HUES48 (cell line): ENCODE results near the gene RBM38.

ENCODE experiments used
- H3K27ac ChIP-seq: one replicate; pipeline ENCODE4 v1.7.0; 2013; ENCODE audit warnings: low read depth, low read length, inconsistent platforms
- H3K27me3 ChIP-seq: 2 replicates; pipeline ENCODE4 v1.6.1; 2013; ENCODE audit warnings: mild to moderate bottlenecking, low read length; ENCODE audit not compliant: control insufficient read depth, insufficient read depth
- H3K36me3 ChIP-seq: 2 replicates; pipeline ENCODE4 v1.6.1; 2013; ENCODE audit warnings: low read length; ENCODE audit not compliant: control insufficient read depth, insufficient read depth
- H3K4me1 ChIP-seq: 2 replicates; pipeline ENCODE4 v1.6.1; 2013; ENCODE audit warnings: mild to moderate bottlenecking, low read length; ENCODE audit not compliant: control insufficient read depth, insufficient read depth
- H3K4me3 ChIP-seq: 2 replicates; pipeline ENCODE4 v1.5.1; 2013; ENCODE audit warnings: mild to moderate bottlenecking, low read depth, low read length
- H3K9ac ChIP-seq: 2 replicates; pipeline ENCODE4 v1.6.1; 2013; ENCODE audit warnings: mild to moderate bottlenecking, low read depth, low read length, moderate library complexity
- H3K9me3 ChIP-seq: 2 replicates; pipeline ENCODE4 v1.6.1; 2013; ENCODE audit warnings: low read length; ENCODE audit not compliant: control insufficient read depth, insufficient read depth

RBM38 gene

DNA sequence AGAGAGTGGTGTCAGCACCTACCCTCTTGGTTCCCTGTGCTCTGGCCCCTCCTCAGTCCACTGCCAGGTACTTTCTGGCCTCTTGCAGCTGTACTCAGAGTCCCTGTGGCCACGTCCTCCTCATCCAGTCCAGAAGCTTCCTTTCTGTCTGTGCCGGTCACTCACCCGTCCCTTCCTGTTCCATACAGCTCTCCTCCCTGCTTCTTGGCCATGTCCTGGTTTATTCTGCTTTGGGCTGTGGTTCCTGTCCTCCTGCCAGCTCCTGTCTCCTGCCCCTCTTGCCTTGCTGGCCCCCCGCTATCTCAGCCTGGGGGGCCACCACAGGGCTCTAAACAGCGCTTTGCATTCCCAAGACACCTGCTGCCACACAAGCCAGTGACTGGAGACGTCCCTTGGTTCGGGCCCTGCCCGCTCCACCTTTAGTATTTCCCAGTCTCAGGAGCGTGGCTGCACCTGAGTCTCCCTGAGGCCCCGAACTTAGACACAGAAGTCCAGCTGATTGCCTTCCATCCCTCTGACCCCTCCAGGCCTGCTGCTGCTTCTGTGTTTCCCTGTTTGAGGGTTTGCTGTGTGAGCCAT, 15.5 kb upstream of the RBM38 start:
- Histone ChIP-seq H3K27me3 (no peaks in the 10 kb centered on the region), H3K9me3 (no peaks in the 10 kb centered on the region), H3K9ac (no peak overlapping the region), H3K36me3 (peaks cover 94% of the 10 kb centered on the region), H3K27ac (no peak overlapping the region), H3K4me3 (no peak overlapping the region), H3K4me1 (peaks cover 8% of the 10 kb centered on the region)

DNA sequence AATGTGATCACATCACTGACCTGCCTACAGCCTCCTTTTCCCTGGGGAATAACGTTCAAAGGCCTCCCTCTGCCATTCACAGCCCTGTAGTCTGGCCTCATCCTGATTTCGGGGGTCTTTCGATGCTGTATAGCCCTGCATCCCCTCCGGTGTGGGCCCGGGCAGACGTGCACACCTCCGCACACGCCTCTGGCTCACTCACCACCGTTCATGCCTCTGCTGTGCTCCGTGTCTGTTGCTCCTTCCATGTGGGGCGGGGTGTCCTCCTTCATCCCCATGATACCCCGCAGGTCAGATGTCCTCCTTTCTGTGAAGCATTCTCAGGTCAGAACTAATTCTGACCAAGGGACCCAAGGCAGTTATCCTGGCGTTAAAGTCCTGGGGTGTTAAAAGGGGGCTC, 13.8 kb upstream of the RBM38 start:
- no peaks in the 10 kb centered on the region for H3K9me3 ChIP-seq
- H3K4me3 ChIP-seq, result no peak overlapping the region

GRCh38 chr20:57378107-57378506, 13.1 kb upstream of the RBM38 start:
- H3K27me3 ChIP-seq, result no peaks in the 10 kb centered on the region
- H3K27ac ChIP-seq, result no peak overlapping the region
- no peak overlapping the region for H3K4me3 ChIP-seq
- H3K4me1 ChIP-seq, result peaks cover 8% of the 10 kb centered on the region
- no peaks in the 10 kb centered on the region for H3K9me3 ChIP-seq
- no peak overlapping the region for H3K9ac ChIP-seq
- H3K36me3 ChIP-seq, result peaks cover 73% of the 10 kb centered on the region

More for the DNA sequence above, 13.8 kb upstream of the RBM38 start:
- H3K4me1 ChIP-seq, result peaks cover 8% of the 10 kb centered on the region
- H3K27me3 ChIP-seq, result no peaks in the 10 kb centered on the region
- no peak overlapping the region for H3K27ac ChIP-seq
- peaks cover 80% of the 10 kb centered on the region for H3K36me3 ChIP-seq
- no peak overlapping the region for H3K9ac ChIP-seq

- Histone ChIP-seq H3K36me3 (peaks cover 66% of the 10 kb centered on the region), H3K4me1 (peaks cover 8% of the 10 kb centered on the region), H3K27me3 (no peaks in the 10 kb centered on the region), H3K27ac (no peak overlapping the region), H3K9me3 (no peaks in the 10 kb centered on the region), H3K9ac (no peak overlapping the region), H3K4me3 (no peak overlapping the region)
These were observed 12.4 kb upstream of the RBM38 start for GRCh38 chr20:57378646-57379262.

DNA sequence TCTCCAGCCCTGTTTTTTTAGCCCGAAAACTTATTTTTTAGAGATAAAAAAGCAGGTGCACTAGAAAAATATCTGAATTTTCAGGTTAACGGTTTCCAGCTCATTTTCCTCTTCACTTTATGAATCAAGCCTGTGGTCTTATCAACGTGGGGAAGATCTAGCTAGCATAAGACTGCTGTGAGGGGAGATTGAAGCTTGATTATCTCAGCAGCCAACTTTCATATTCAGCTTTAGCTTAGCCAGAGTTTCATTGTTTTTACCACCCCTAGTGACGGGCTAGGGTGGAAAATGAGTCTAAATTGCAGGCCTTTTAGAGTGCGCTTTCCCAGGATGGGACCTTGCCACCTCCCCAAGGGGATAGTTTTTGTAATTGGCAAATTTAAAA, 11.9 kb upstream of the RBM38 start:
- H3K4me1 ChIP-seq, result peaks cover 6% of the 10 kb centered on the region
- peaks cover 64% of the 10 kb centered on the region for H3K36me3 ChIP-seq
- no peaks in the 10 kb centered on the region for H3K27me3 ChIP-seq
- no peak overlapping the region for H3K4me3 ChIP-seq
- H3K27ac ChIP-seq, result no peak overlapping the region
- H3K9ac ChIP-seq, result no peak overlapping the region
- no peaks in the 10 kb centered on the region for H3K9me3 ChIP-seq

GRCh38 chr20:57380081-57380750, 11.0 kb upstream of the RBM38 start:
- Histone ChIP-seq H3K4me1 (no peaks in the 10 kb centered on the region), H3K4me3 (no peak overlapping the region), H3K27me3 (no peaks in the 10 kb centered on the region), H3K9ac (no peak overlapping the region), H3K36me3 (peaks cover 55% of the 10 kb centered on the region), H3K9me3 (no peaks in the 10 kb centered on the region), H3K27ac (no peak overlapping the region)

GRCh38 chr20:57381596-57382503, 9.3 kb upstream of the RBM38 start:
- H3K36me3 ChIP-seq, result peaks cover 38% of the 10 kb centered on the region
- no peak overlapping the region for H3K4me3 ChIP-seq
- H3K9me3 ChIP-seq, result no peaks in the 10 kb centered on the region
- no peak overlapping the region for H3K9ac ChIP-seq
- no peaks in the 10 kb centered on the region for H3K4me1 ChIP-seq
- no peaks in the 10 kb centered on the region for H3K27me3 ChIP-seq
- H3K27ac ChIP-seq, result no peak overlapping the region

- Histone ChIP-seq H3K4me3 (no peak overlapping the region), H3K27ac (no peak overlapping the region), H3K4me1 (no peaks in the 10 kb centered on the region)
These were observed 8.7 kb upstream of the RBM38 start for GRCh38 chr20:57382516-57382915.

DNA sequence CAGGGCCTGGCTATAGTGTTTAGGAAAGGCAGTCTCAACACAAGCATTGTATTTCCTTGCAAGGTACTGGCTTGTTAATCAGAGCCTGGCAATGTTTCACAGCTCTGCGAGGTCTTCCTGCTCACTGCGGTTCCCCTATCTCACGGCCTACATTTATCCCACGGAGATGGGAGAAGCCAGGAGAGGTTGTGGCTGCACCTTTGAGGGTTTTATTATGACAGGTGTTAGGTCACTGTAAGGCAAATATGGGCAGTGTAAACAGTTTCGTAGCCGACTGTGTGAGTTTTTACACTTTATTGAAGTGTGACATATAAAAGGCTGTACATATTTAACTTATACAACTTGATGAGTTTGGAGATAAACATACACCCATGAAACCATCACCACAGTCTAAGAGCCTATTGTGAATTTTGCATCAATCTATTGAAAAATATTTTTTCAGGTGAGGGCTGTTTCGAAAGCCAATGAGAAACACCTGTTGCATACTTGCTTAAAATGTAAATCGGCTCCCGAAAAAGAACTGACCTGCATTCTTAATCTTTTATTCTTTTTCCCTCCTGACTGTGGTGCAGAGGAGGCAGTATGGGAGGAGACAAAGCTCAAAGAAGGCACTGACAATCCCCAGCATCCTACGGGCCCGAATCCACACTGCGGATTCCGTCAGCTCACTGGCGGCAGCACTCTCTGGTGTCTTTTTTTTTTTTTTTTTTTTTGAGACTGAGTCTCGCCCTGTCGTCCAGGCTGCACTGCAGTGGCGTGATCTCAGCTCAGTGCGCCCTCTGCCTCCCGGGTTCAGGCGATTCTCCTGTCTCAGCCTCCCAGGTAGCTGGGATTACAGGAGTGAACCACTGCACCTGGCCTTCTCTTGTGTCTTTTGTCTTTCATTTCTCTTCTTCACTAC, 7.5 kb upstream of the RBM38 start:
- H3K4me3 ChIP-seq, result no peak overlapping the region
- H3K27me3 ChIP-seq, result no peaks in the 10 kb centered on the region
- H3K4me1 ChIP-seq, result no peaks in the 10 kb centered on the region
- H3K9me3 ChIP-seq, result no peaks in the 10 kb centered on the region
- no peak overlapping the region for H3K27ac ChIP-seq
- H3K9ac ChIP-seq, result no peak overlapping the region
- H3K36me3 ChIP-seq, result peaks cover 20% of the 10 kb centered on the region

More at GRCh38 chr20:57382516-57382915, 8.7 kb upstream of the RBM38 start:
- Histone ChIP-seq H3K9ac (no peak overlapping the region), H3K9me3 (no peaks in the 10 kb centered on the region), H3K27me3 (no peaks in the 10 kb centered on the region), H3K36me3 (peaks cover 32% of the 10 kb centered on the region)

DNA sequence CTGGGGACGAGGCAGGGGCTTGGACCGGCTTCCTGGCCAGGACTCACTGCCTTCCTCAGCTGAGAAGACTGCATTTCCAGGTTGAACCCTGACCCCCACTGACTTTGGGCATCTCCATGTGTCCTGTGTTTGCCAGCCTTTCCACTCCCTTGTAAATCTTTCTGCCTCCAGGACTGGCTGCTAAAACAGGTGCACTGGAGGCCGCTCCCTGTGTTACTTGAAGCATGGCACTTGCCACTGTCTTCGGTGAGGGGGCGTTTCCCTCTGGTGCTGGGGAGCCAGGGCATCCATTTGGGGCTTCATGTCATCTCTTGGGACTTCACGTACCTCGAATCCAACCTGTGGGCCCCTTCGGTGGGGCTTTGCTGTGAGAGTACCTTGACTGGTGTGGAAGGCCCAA, 6.7 kb upstream of the RBM38 start:
- H3K9ac ChIP-seq, result no peak overlapping the region
- 0 out of 2 replicates have a peak, but pooled peaks cover under 1% of the 10 kb centered on the region for H3K4me1 ChIP-seq
- no peaks in the 10 kb centered on the region for H3K9me3 ChIP-seq
- H3K36me3 ChIP-seq, result peaks cover 14% of the 10 kb centered on the region
- H3K27me3 ChIP-seq, result no peaks in the 10 kb centered on the region
- H3K4me3 ChIP-seq, result no peak overlapping the region
- no peak overlapping the region for H3K27ac ChIP-seq
